Adipocyte (in vitro differentiated cells): Measurements from ENCODE around the gene LGR4.

ENCODE experiments used
- DNase-seq: peaks from one replicate; pipeline ENCODE4 v3.0.0-alpha.2; 2015; ENCODE audit warnings: low read depth
- H3K27me3 ChIP-seq: replicated peaks from 2 replicates; pipeline ENCODE4 v1.7.0; 2013; ENCODE audit warnings: mild to moderate bottlenecking, low read length, moderate library complexity; ENCODE audit not compliant: control insufficient read depth, insufficient read depth
- H3K36me3 ChIP-seq: 2 replicates; pipeline ENCODE4 v1.7.0; 2013; ENCODE audit warnings: low read length, mild to moderate bottlenecking, moderate library complexity; ENCODE audit not compliant: control insufficient read depth, insufficient read depth, severe bottlenecking
- H3K4me1 ChIP-seq: 2 replicates; pipeline ENCODE4 v1.7.0; 2013; ENCODE audit warnings: mild to moderate bottlenecking, low read length, moderate library complexity; ENCODE audit not compliant: control insufficient read depth, insufficient read depth
- H3K4me3 ChIP-seq: 2 replicates; pipeline ENCODE4 v1.7.0; 2013; ENCODE audit warnings: mild to moderate bottlenecking, low read length, moderate library complexity
- H3K9ac ChIP-seq: 2 replicates; pipeline ENCODE4 v1.7.0; 2013; ENCODE audit warnings: mild to moderate bottlenecking, low read length, moderate library complexity
- H3K9me3 ChIP-seq: 2 replicates; pipeline ENCODE4 v1.7.0; 2013; ENCODE audit warnings: mild to moderate bottlenecking, low read length, moderate library complexity; ENCODE audit not compliant: control insufficient read depth

The LGR4 gene

GRCh38 chr11:27438595-27438981 lies 34.0 kb downstream of the LGR4 start:
- Histone ChIP-seq H3K4me1 (no peaks in the 10 kb centered on the region), H3K36me3 (no peaks in the 10 kb centered on the region), H3K9ac (no peak overlapping the region), H3K4me3 (no peak overlapping the region), H3K9me3 (no peaks in the 10 kb centered on the region), H3K27me3 (no peaks in the 10 kb centered on the region)
- DNase-seq = no peak

GRCh38 chr11:27437829-27438594 lies 34.6 kb downstream of the LGR4 start:
- H3K27me3 ChIP-seq = no peaks in the 10 kb centered on the region
- DNase-seq = no peak
- H3K9me3 ChIP-seq = no peaks in the 10 kb centered on the region
- no peaks in the 10 kb centered on the region for H3K36me3 ChIP-seq
- H3K9ac ChIP-seq = no peak overlapping the region
- no peaks in the 10 kb centered on the region for H3K4me1 ChIP-seq
- no peak overlapping the region for H3K4me3 ChIP-seq

GRCh38 chr11:27436916-27437315 lies 35.7 kb downstream of the LGR4 start:
- Histone ChIP-seq H3K9ac (no peak overlapping the region), H3K4me1 (no peaks in the 10 kb centered on the region), H3K27me3 (no peaks in the 10 kb centered on the region), H3K4me3 (no peak overlapping the region), H3K9me3 (no peaks in the 10 kb centered on the region), H3K36me3 (no peaks in the 10 kb centered on the region)
- DNase-seq = no peak

- Histone ChIP-seq H3K27me3 (no peaks in the 10 kb centered on the region), H3K9me3 (no peaks in the 10 kb centered on the region), H3K4me3 (no peak overlapping the region), H3K9ac (no peak overlapping the region), H3K36me3 (no peaks in the 10 kb centered on the region), H3K4me1 (no peaks in the 10 kb centered on the region)
- DNase-seq = no peak
These were observed 38.8 kb downstream of the LGR4 start for GRCh38 chr11:27433742-27434141.

GRCh38 chr11:27431808-27432207 lies 40.8 kb downstream of the LGR4 start:
- Histone ChIP-seq H3K27me3 (no peaks in the 10 kb centered on the region), H3K9me3 (no peaks in the 10 kb centered on the region), H3K36me3 (no peaks in the 10 kb centered on the region), H3K9ac (no peak overlapping the region), H3K4me1 (peaks cover 12% of the 10 kb centered on the region), H3K4me3 (no peak overlapping the region)
- DNase-seq = no peak

- Histone ChIP-seq H3K27me3 (no peaks in the 10 kb centered on the region), H3K4me1 (peaks cover 16% of the 10 kb centered on the region), H3K9me3 (no peaks in the 10 kb centered on the region), H3K36me3 (no peaks in the 10 kb centered on the region), H3K9ac (no peak overlapping the region), H3K4me3 (no peak overlapping the region)
- DNase-seq = peak; percentile 37
These were observed 42.7 kb downstream of the LGR4 start for GRCh38 chr11:27429761-27430393.

- Histone ChIP-seq H3K27me3 (no peaks in the 10 kb centered on the region), H3K9ac (no peak overlapping the region), H3K9me3 (no peaks in the 10 kb centered on the region), H3K36me3 (no peaks in the 10 kb centered on the region), H3K4me3 (peak overlapping the region; percentile 39), H3K4me1 (peaks cover 36% of the 10 kb centered on the region)
- peak; percentile 19 for DNase-seq
These were observed 45.2 kb downstream of the LGR4 start for GRCh38 chr11:27427183-27427980.

- no peak for DNase-seq
- no peak overlapping the region for H3K4me3 ChIP-seq
- H3K4me1 ChIP-seq = peaks cover 52% of the 10 kb centered on the region
- H3K9ac ChIP-seq = no peak overlapping the region
- no peaks in the 10 kb centered on the region for H3K27me3 ChIP-seq
- H3K36me3 ChIP-seq = no peaks in the 10 kb centered on the region
- no peaks in the 10 kb centered on the region for H3K9me3 ChIP-seq
These were observed 46.8 kb downstream of the LGR4 start for GRCh38 chr11:27425814-27426213.

GRCh38 chr11:27423125-27423524 lies 49.5 kb downstream of the LGR4 start:
- Histone ChIP-seq H3K9me3 (no peaks in the 10 kb centered on the region), H3K4me1 (peaks cover 54% of the 10 kb centered on the region), H3K4me3 (peak overlapping the region; percentile 18), H3K36me3 (no peaks in the 10 kb centered on the region), H3K27me3 (no peaks in the 10 kb centered on the region), H3K9ac (peak overlapping the region; percentile 21)
- DNase-seq = peak; percentile 97

- Histone ChIP-seq H3K9ac (peak overlapping the region; percentile 6), H3K9me3 (no peaks in the 10 kb centered on the region), H3K27me3 (no peaks in the 10 kb centered on the region), H3K4me1 (peaks cover 44% of the 10 kb centered on the region), H3K4me3 (peak overlapping the region; percentile 3), H3K36me3 (no peaks in the 10 kb centered on the region)
- no peak for DNase-seq
These were observed 50.6 kb downstream of the LGR4 start for GRCh38 chr11:27421819-27422494.
